ENCODE results near the gene POLR3H.
A peak's percentile ranks its signal among the peaks of the same experiment; 100 is the strongest.

POLR3H gene

GRCh38 chr22:41532908-41533825 is 11.1 kb downstream of the POLR3H start:
- DNase-seq: peak; percentile 52 to 59

- no peak for DNase-seq
Measured at GRCh38 chr22:41531715-41532477, 12.4 kb downstream of the POLR3H start.

- DNase-seq: no peak
Measured at GRCh38 chr22:41530890-41531714, 13.2 kb downstream of the POLR3H start.

GRCh38 chr22:41528938-41529561 is 15.2 kb downstream of the POLR3H start:
- no peak for DNase-seq

- DNase-seq: no peak
Measured at GRCh38 chr22:41528132-41528766, 16.0 kb downstream of the POLR3H start.

- peak; percentile 64 to 65 for DNase-seq
Measured at GRCh38 chr22:41526830-41527799, 17.2 kb downstream of the POLR3H start.

GRCh38 chr22:41526226-41526829 is 17.9 kb downstream of the POLR3H start:
- DNase-seq: no peak

- no peak for DNase-seq
Measured at GRCh38 chr22:41525450-41526225, 18.6 kb downstream of the POLR3H start.

- peak; percentile 58 to 60 for DNase-seq
Measured at GRCh38 chr22:41524809-41525449, 19.3 kb downstream of the POLR3H start.

GRCh38 chr22:41524251-41524661 is 20.0 kb downstream of the POLR3H start:
- no peak for DNase-seq

GRCh38 chr22:41523464-41524221 is 20.6 kb downstream of the POLR3H start:
- DNase-seq: no peak

- no peak for DNase-seq
Measured at GRCh38 chr22:41522813-41523212, 21.5 kb downstream of the POLR3H start.

- DNase-seq: no peak
Measured at GRCh38 chr22:41521126-41521525, 23.1 kb downstream of the POLR3H start.

GRCh38 chr22:41518048-41518347 is 26.3 kb downstream of the POLR3H start:
- DNase-seq: no peak

GRCh38 chr22:41517172-41518047 is 26.9 kb downstream of the POLR3H start:
- peak; percentile 27 to 43 for DNase-seq

- no peak for DNase-seq
Measured at GRCh38 chr22:41516462-41516861, 27.8 kb downstream of the POLR3H start.

GRCh38 chr22:41513391-41513790 is 30.9 kb downstream of the POLR3H start:
- no peak for DNase-seq

Data from activated CD4-positive, alpha-beta T cell treated with anti-CD3 and anti-CD28 coated beads, Interleukin-2, amount 50 U/mL, for 4 hours (primary cell).